Endothelial cell (in vitro differentiated cells): ENCODE results near the gene PAPOLB. TPM values are rescaled to one million over a fixed set of nuclear protein-coding genes. Genes with fewer than 3 reads are reported as not detected.

Experiments
- DNase-seq: peaks from one replicate; pipeline ENCODE4 v3.0.0; 2021; ENCODE audit warnings: low spot score
- H3K27ac Mint-ChIP-seq: one replicate; pipeline ENCODE4 v1.8.0; 2021; ENCODE audit warnings: mixed read lengths, inconsistent platforms; ENCODE audit not compliant: unreplicated experiment
- H3K27me3 Mint-ChIP-seq: one replicate; pipeline ENCODE4 v1.8.0; 2021; ENCODE audit warnings: mild to moderate bottlenecking, moderate library complexity, mixed read lengths, inconsistent platforms; ENCODE audit not compliant: unreplicated experiment
- H3K36me3 Mint-ChIP-seq: one replicate; pipeline ENCODE4 v1.8.0; 2021; ENCODE audit warnings: mild to moderate bottlenecking, low read depth, mixed read lengths, inconsistent platforms; ENCODE audit not compliant: unreplicated experiment
- H3K4me1 Mint-ChIP-seq: one replicate; pipeline ENCODE4 v1.8.0; 2021; ENCODE audit warnings: mild to moderate bottlenecking, mixed read lengths, inconsistent platforms; ENCODE audit not compliant: unreplicated experiment
- H3K4me3 Mint-ChIP-seq: one replicate; pipeline ENCODE4 v1.8.0; 2021; ENCODE audit warnings: mild to moderate bottlenecking, mixed read lengths, inconsistent platforms; ENCODE audit not compliant: unreplicated experiment
- H3K9me3 Mint-ChIP-seq: one replicate; pipeline ENCODE4 v1.8.0; 2021; ENCODE audit warnings: mixed read lengths, inconsistent platforms; ENCODE audit not compliant: unreplicated experiment
- CTCF ChIP-seq: fragments of 200-600 bp; sonication (generic); IDR thresholded peaks from one replicate; pipeline ENCODE4 v1.5.0; 2021; ENCODE audit warnings: antibody characterized with exemption; ENCODE audit not compliant: unreplicated experiment
- total RNA-seq: library from RNA; stranded (reverse); fragmentation: NEBNext Ultra II Directional; extraction: Animal tissue kit (Norgen Biotek cat#: 25700); gene quantifications from one replicate; pipeline ENCODE4 v1.2.1, GENCODE V29; 2021; ENCODE audit not compliant: unreplicated experiment

The PAPOLB gene
- total RNA-seq, 1 donor from 2014 or later, result 0.10 TPM

GRCh38 chr7:4815609-4816418 lies 46.0 kb downstream of the PAPOLB start:
- Mint-ChIP-seq H3K9me3 (no peaks in the 10 kb centered on the region), H3K4me1 (peaks cover 6% of the 10 kb centered on the region), H3K27ac (no peak overlapping the region), H3K4me3 (no peak overlapping the region), H3K27me3 (no peaks in the 10 kb centered on the region), H3K36me3 (peaks cover 3% of the 10 kb centered on the region)
- no peak for TF ChIP-seq CTCF
- DNase-seq, result no peak

- Mint-ChIP-seq H3K36me3 (peaks cover 3% of the 10 kb centered on the region), H3K9me3 (no peaks in the 10 kb centered on the region), H3K27me3 (no peaks in the 10 kb centered on the region), H3K4me1 (peaks cover 6% of the 10 kb centered on the region), H3K4me3 (no peak overlapping the region), H3K27ac (no peak overlapping the region)
- TF ChIP-seq CTCF, result no peak
- DNase-seq, result no peak
Observed at GRCh38 chr7:4815121-4815520, 46.7 kb downstream of the PAPOLB start.

GRCh38 chr7:4814433-4814832 lies 47.4 kb downstream of the PAPOLB start:
- H3K9me3 Mint-ChIP-seq, result no peaks in the 10 kb centered on the region
- no peak for DNase-seq
- H3K27ac Mint-ChIP-seq, result no peak overlapping the region
- TF ChIP-seq CTCF, result no peak
- no peaks in the 10 kb centered on the region for H3K27me3 Mint-ChIP-seq
- peaks cover under 1% of the 10 kb centered on the region for H3K4me1 Mint-ChIP-seq
- peaks cover 3% of the 10 kb centered on the region for H3K36me3 Mint-ChIP-seq
- no peak overlapping the region for H3K4me3 Mint-ChIP-seq

GRCh38 chr7:4809666-4810065 lies 52.2 kb downstream of the PAPOLB start:
- peaks cover 7% of the 10 kb centered on the region for H3K36me3 Mint-ChIP-seq
- peaks cover 2% of the 10 kb centered on the region for H3K27me3 Mint-ChIP-seq
- H3K4me1 Mint-ChIP-seq, result no peaks in the 10 kb centered on the region
- H3K27ac Mint-ChIP-seq, result no peak overlapping the region
- no peak for DNase-seq
- H3K9me3 Mint-ChIP-seq, result no peaks in the 10 kb centered on the region
- TF ChIP-seq CTCF, result no peak
- no peak overlapping the region for H3K4me3 Mint-ChIP-seq

GRCh38 chr7:4809091-4809591 lies 52.7 kb downstream of the PAPOLB start:
- no peak overlapping the region for H3K4me3 Mint-ChIP-seq
- H3K4me1 Mint-ChIP-seq, result no peaks in the 10 kb centered on the region
- H3K9me3 Mint-ChIP-seq, result no peaks in the 10 kb centered on the region
- H3K36me3 Mint-ChIP-seq, result peaks cover 5% of the 10 kb centered on the region
- TF ChIP-seq CTCF, result no peak
- DNase-seq, result no peak
- H3K27me3 Mint-ChIP-seq, result peaks cover 2% of the 10 kb centered on the region
- H3K27ac Mint-ChIP-seq, result no peak overlapping the region
